ENCODE measurements around the gene TRIM26.

Gene TRIM26

GRCh38 chr6:30155520-30156261, 57.5 kb downstream of the TRIM26 start:
- Histone ChIP-seq H3K4me3 (ENCODE audit: low read length) (no peak overlapping the region), H3K27me3 (ENCODE audit: control insufficient read depth, insufficient read depth, low read length) (no peaks in the 10 kb centered on the region), H3K36me3 (ENCODE audit: control insufficient read depth, insufficient read depth, low read length) (no peaks in the 10 kb centered on the region), H3K27ac (ENCODE audit: low read depth, low read length) (no peak overlapping the region), H3K4me1 (ENCODE audit: control insufficient read depth, insufficient read depth, low read length) (no peaks in the 10 kb centered on the region), H3K9ac (ENCODE audit: low read length) (no peak overlapping the region)

- Histone ChIP-seq H3K27me3 (ENCODE audit: control insufficient read depth, insufficient read depth, low read length) (no peaks in the 10 kb centered on the region), H3K36me3 (ENCODE audit: control insufficient read depth, insufficient read depth, low read length) (no peaks in the 10 kb centered on the region), H3K4me1 (ENCODE audit: control insufficient read depth, insufficient read depth, low read length) (no peaks in the 10 kb centered on the region), H3K4me3 (ENCODE audit: low read length) (no peak overlapping the region), H3K27ac (ENCODE audit: low read depth, low read length) (no peak overlapping the region), H3K9ac (ENCODE audit: low read length) (no peak overlapping the region)
These were observed 58.3 kb downstream of the TRIM26 start for GRCh38 chr6:30154709-30155519.

GRCh38 chr6:30154061-30154460, 59.1 kb downstream of the TRIM26 start:
- Histone ChIP-seq H3K9ac (ENCODE audit: low read length) (no peak overlapping the region), H3K27ac (ENCODE audit: low read depth, low read length) (no peak overlapping the region), H3K36me3 (ENCODE audit: control insufficient read depth, insufficient read depth, low read length) (no peaks in the 10 kb centered on the region), H3K4me1 (ENCODE audit: control insufficient read depth, insufficient read depth, low read length) (no peaks in the 10 kb centered on the region), H3K4me3 (ENCODE audit: low read length) (no peak overlapping the region), H3K27me3 (ENCODE audit: control insufficient read depth, insufficient read depth, low read length) (no peaks in the 10 kb centered on the region)

GRCh38 chr6:30152910-30153610, 60.1 kb downstream of the TRIM26 start:
- no peak overlapping the region for H3K9ac ChIP-seq (ENCODE audit: low read length)
- H3K4me1 ChIP-seq (ENCODE audit: control insufficient read depth, insufficient read depth, low read length) = no peaks in the 10 kb centered on the region
- no peaks in the 10 kb centered on the region for H3K36me3 ChIP-seq (ENCODE audit: control insufficient read depth, insufficient read depth, low read length)
- H3K27ac ChIP-seq (ENCODE audit: low read depth, low read length) = no peak overlapping the region
- H3K27me3 ChIP-seq (ENCODE audit: control insufficient read depth, insufficient read depth, low read length) = no peaks in the 10 kb centered on the region
- no peak overlapping the region for H3K4me3 ChIP-seq (ENCODE audit: low read length)

DNA sequence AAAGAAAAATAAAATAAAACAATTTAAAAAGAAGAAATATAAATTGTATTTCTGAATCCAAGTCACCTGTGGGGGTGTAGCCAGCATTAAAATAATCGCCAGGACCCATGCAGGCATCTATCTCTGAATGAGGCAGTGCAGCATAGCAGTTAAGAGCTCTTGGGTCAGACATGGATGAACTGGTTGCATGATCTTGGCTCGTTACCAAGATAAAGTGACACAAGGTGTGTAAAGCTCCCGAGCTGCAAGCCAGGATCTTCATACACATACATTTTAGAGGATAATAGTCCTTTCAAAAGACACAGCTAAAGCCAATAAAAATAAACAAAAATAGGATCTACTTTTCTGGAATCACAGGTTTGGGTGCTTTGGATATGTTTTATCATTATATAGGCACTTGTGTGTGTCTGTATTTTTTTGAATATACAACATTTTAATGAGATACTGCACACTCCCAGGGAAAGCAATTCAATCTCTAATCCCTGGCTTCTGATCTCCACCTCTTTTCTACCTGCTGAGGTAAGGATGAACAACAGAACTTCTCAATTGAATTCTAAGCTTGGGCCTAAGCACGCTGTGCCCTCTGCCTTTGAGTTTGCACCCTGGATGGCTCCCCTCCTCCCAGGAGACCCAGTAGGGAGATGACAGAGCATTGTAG, 61.1 kb downstream of the TRIM26 start:
- H3K27ac ChIP-seq (ENCODE audit: low read depth, low read length) = no peak overlapping the region
- no peaks in the 10 kb centered on the region for H3K4me1 ChIP-seq (ENCODE audit: control insufficient read depth, insufficient read depth, low read length)
- no peaks in the 10 kb centered on the region for H3K27me3 ChIP-seq (ENCODE audit: control insufficient read depth, insufficient read depth, low read length)
- no peaks in the 10 kb centered on the region for H3K36me3 ChIP-seq (ENCODE audit: control insufficient read depth, insufficient read depth, low read length)
- H3K9ac ChIP-seq (ENCODE audit: low read length) = no peak overlapping the region
- H3K4me3 ChIP-seq (ENCODE audit: low read length) = no peak overlapping the region

DNA sequence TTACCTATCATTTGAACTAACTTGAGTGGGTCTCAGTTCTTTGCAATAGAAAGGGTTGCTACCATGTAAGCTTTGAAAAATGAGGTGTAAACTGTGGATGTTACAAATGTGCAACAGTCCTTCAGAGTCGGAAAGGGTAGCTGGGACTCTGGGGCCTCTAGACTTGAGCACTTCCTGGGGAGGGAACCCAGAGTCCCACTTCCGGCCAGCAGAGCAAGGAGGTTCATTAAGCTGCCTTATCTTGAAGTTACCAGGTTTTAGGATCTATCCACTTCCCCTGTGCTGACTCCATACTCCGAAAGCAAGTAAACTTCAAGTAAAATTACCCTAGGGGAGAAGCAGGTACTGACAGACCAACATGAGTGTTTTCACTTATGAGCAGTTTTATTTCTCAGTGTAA, 61.6 kb downstream of the TRIM26 start:
- H3K9ac ChIP-seq (ENCODE audit: low read length) = no peak overlapping the region
- H3K4me1 ChIP-seq (ENCODE audit: control insufficient read depth, insufficient read depth, low read length) = no peaks in the 10 kb centered on the region
- H3K4me3 ChIP-seq (ENCODE audit: low read length) = no peak overlapping the region
- H3K36me3 ChIP-seq (ENCODE audit: control insufficient read depth, insufficient read depth, low read length) = no peaks in the 10 kb centered on the region
- H3K27ac ChIP-seq (ENCODE audit: low read depth, low read length) = no peak overlapping the region
- no peaks in the 10 kb centered on the region for H3K27me3 ChIP-seq (ENCODE audit: control insufficient read depth, insufficient read depth, low read length)

- H3K36me3 ChIP-seq (ENCODE audit: control insufficient read depth, insufficient read depth, low read length) = no peaks in the 10 kb centered on the region
- H3K4me3 ChIP-seq (ENCODE audit: low read length) = no peak overlapping the region
- H3K27ac ChIP-seq (ENCODE audit: low read depth, low read length) = no peak overlapping the region
- H3K4me1 ChIP-seq (ENCODE audit: control insufficient read depth, insufficient read depth, low read length) = no peaks in the 10 kb centered on the region
- H3K27me3 ChIP-seq (ENCODE audit: control insufficient read depth, insufficient read depth, low read length) = no peaks in the 10 kb centered on the region
- no peak overlapping the region for H3K9ac ChIP-seq (ENCODE audit: low read length)
These were observed 62.4 kb downstream of the TRIM26 start for GRCh38 chr6:30150671-30151395.

GRCh38 chr6:30149858-30150550, 63.2 kb downstream of the TRIM26 start:
- Histone ChIP-seq H3K36me3 (ENCODE audit: control insufficient read depth, insufficient read depth, low read length) (no peaks in the 10 kb centered on the region), H3K4me3 (ENCODE audit: low read length) (no peak overlapping the region), H3K27ac (ENCODE audit: low read depth, low read length) (no peak overlapping the region), H3K27me3 (ENCODE audit: control insufficient read depth, insufficient read depth, low read length) (no peaks in the 10 kb centered on the region), H3K9ac (ENCODE audit: low read length) (no peak overlapping the region), H3K4me1 (ENCODE audit: control insufficient read depth, insufficient read depth, low read length) (no peaks in the 10 kb centered on the region)

DNA sequence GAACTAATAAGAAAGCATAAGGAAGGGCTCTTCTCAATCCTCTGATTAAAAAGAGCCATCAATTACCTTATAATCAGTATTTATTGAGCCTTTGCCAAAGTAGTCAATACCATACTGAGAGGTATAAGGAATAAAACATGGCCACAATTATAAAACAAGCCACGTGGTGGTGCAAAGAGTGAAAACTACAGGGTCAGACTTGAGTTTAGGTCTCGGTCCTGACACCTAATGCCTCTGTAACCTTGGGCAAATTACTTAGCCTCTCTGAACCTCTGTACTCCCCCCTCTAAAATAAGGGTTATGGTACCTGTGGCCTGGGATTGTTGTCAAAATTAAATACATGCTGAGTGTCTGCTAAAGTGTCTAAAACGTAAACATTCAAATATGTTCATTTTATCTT, 64.0 kb downstream of the TRIM26 start:
- Histone ChIP-seq H3K27me3 (ENCODE audit: control insufficient read depth, insufficient read depth, low read length) (no peaks in the 10 kb centered on the region), H3K4me1 (ENCODE audit: control insufficient read depth, insufficient read depth, low read length) (no peaks in the 10 kb centered on the region)

DNA sequence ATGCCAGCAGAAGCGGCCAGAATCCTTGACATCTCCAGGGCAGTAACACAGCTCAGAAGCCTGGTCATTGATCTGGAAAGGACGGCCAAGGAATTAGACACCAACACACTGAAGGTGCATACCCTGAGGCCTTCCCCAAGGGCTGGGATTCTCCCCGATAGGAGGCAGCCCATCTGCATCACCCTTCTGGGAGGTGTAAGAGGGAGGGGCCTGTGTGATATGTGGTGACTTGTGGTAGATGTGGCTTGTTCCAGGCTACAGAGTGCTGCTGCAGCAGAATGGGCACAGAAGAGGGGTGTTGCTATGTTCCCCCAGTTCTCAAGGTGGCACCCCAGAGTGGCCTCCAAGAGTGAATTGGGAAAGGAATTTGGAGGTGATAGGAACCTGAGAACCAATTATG, 66.1 kb downstream of the TRIM26 start:
- Histone ChIP-seq H3K27me3 (ENCODE audit: control insufficient read depth, insufficient read depth, low read length) (no peaks in the 10 kb centered on the region), H3K4me1 (ENCODE audit: control insufficient read depth, insufficient read depth, low read length) (no peaks in the 10 kb centered on the region), H3K36me3 (ENCODE audit: control insufficient read depth, insufficient read depth, low read length) (no peaks in the 10 kb centered on the region), H3K4me3 (ENCODE audit: low read length) (no peak overlapping the region), H3K9ac (ENCODE audit: low read length) (no peak overlapping the region), H3K27ac (ENCODE audit: low read depth, low read length) (no peak overlapping the region)

More for the DNA sequence above, 64.0 kb downstream of the TRIM26 start:
- no peak overlapping the region for H3K9ac ChIP-seq (ENCODE audit: low read length)
- no peak overlapping the region for H3K27ac ChIP-seq (ENCODE audit: low read depth, low read length)
- no peaks in the 10 kb centered on the region for H3K36me3 ChIP-seq (ENCODE audit: control insufficient read depth, insufficient read depth, low read length)
- H3K4me3 ChIP-seq (ENCODE audit: low read length) = no peak overlapping the region

- no peak overlapping the region for H3K27ac ChIP-seq (ENCODE audit: low read depth, low read length)
- no peak overlapping the region for H3K9ac ChIP-seq (ENCODE audit: low read length)
- no peaks in the 10 kb centered on the region for H3K4me1 ChIP-seq (ENCODE audit: control insufficient read depth, insufficient read depth, low read length)
- no peak overlapping the region for H3K4me3 ChIP-seq (ENCODE audit: low read length)
- H3K27me3 ChIP-seq (ENCODE audit: control insufficient read depth, insufficient read depth, low read length) = no peaks in the 10 kb centered on the region
- H3K36me3 ChIP-seq (ENCODE audit: control insufficient read depth, insufficient read depth, low read length) = no peaks in the 10 kb centered on the region
These were observed 67.4 kb downstream of the TRIM26 start for GRCh38 chr6:30145818-30146217.

Measured in rectal smooth muscle tissue (tissue), 1 donor.